Nephron progenitor cell (in vitro differentiated cells): ENCODE measurements around the gene PXN.
"Not testable (repeated sequence)": the region's sequence is repeated elsewhere in the genome, so short reads cannot be mapped to it uniquely, and the experiment has no call there.

ENCODE experiments used
- DNase-seq: peaks from one replicate; pipeline ENCODE4 v3.0.0; 2021
- H3K27ac Mint-ChIP-seq: 2 replicates; pipeline ENCODE4 v1.8.0; 2021; ENCODE audit warnings: mild to moderate bottlenecking, moderate library complexity, mixed read lengths
- H3K27me3 Mint-ChIP-seq: 2 replicates; pipeline ENCODE4 v1.8.0; 2021; ENCODE audit warnings: mild to moderate bottlenecking, low read depth, mixed read lengths; ENCODE audit not compliant: poor library complexity
- H3K36me3 Mint-ChIP-seq: 2 replicates; pipeline ENCODE4 v1.8.0; 2021; ENCODE audit warnings: low read depth, mixed read lengths
- H3K4me1 Mint-ChIP-seq: 2 replicates; pipeline ENCODE4 v1.8.0; 2021; ENCODE audit warnings: mixed read lengths
- H3K4me3 Mint-ChIP-seq: 2 replicates; pipeline ENCODE4 v1.8.0; 2021; ENCODE audit warnings: mild to moderate bottlenecking, moderate library complexity, mixed read lengths
- H3K9me3 Mint-ChIP-seq: 2 replicates; pipeline ENCODE4 v1.8.0; 2021; ENCODE audit warnings: mild to moderate bottlenecking, moderate library complexity, mixed read lengths
- TF ChIP-seq, protein P1 (sequence below): fragments of 200-600 bp; sonication (generic); IDR thresholded peaks from 2 replicates; pipeline ENCODE4 v1.5.0; 2021; ENCODE audit warnings: antibody characterized with exemption

Gene PXN

GRCh38 chr12:120239776-120240494, 25.6 kb downstream of the PXN start:
- peaks cover 73% of the 10 kb centered on the region for H3K4me1 Mint-ChIP-seq
- H3K36me3 Mint-ChIP-seq = peaks cover 1% of the 10 kb centered on the region

DNA sequence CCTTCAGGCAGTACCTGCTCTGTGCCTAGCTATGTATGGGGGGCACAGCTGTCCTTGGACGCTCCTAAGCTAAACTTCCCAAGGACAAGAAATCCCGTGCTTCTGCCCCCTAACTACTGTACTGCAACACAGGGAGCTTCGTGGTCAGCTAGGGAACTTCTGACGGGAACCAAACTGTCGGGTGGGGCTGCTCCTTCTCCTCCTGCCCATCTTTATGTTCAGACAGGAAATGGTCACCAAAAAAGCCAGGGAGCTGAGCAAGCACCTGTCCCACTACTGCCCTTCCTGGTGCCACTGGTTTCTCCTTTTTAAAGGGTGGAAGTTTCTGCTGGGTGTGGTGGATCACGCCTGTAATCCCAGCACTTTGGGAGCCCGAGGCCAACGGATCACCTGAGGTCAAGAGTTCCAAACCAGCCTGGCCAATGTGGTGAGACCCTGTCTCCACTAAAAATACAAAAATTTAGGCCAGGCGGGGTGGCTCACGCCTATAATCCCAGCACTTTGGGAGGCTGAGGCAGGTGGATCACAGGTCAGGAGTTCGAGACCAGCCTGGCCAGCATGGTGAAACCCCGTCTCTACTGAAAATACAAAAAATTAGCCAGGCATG, 26.6 kb downstream of the PXN start:
- TF ChIP-seq, protein P1, sequence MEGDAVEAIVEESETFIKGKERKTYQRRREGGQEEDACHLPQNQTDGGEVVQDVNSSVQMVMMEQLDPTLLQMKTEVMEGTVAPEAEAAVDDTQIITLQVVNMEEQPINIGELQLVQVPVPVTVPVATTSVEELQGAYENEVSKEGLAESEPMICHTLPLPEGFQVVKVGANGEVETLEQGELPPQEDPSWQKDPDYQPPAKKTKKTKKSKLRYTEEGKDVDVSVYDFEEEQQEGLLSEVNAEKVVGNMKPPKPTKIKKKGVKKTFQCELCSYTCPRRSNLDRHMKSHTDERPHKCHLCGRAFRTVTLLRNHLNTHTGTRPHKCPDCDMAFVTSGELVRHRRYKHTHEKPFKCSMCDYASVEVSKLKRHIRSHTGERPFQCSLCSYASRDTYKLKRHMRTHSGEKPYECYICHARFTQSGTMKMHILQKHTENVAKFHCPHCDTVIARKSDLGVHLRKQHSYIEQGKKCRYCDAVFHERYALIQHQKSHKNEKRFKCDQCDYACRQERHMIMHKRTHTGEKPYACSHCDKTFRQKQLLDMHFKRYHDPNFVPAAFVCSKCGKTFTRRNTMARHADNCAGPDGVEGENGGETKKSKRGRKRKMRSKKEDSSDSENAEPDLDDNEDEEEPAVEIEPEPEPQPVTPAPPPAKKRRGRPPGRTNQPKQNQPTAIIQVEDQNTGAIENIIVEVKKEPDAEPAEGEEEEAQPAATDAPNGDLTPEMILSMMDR = no peak
- Mint-ChIP-seq H3K27ac (no peak overlapping the region), H3K27me3 (no peaks in the 10 kb centered on the region), H3K9me3 (no peaks in the 10 kb centered on the region), H3K4me1 (peaks cover 77% of the 10 kb centered on the region), H3K36me3 (no peaks in the 10 kb centered on the region), H3K4me3 (no peak overlapping the region)
- DNase-seq = no peak

More at GRCh38 chr12:120239776-120240494, 25.6 kb downstream of the PXN start:
- no peak for DNase-seq
- no peak overlapping the region for H3K4me3 Mint-ChIP-seq
- TF ChIP-seq, protein P1 = no peak
- no peak overlapping the region for H3K27ac Mint-ChIP-seq
- no peaks in the 10 kb centered on the region for H3K9me3 Mint-ChIP-seq
- H3K27me3 Mint-ChIP-seq = no peaks in the 10 kb centered on the region

- Mint-ChIP-seq H3K27me3 (no peaks in the 10 kb centered on the region), H3K4me3 (no peak overlapping the region), H3K4me1 (peaks cover 77% of the 10 kb centered on the region), H3K27ac (no peak overlapping the region), H3K9me3 (no peaks in the 10 kb centered on the region), H3K36me3 (no peaks in the 10 kb centered on the region)
- DNase-seq = no peak
- TF ChIP-seq, protein P1 = no peak
Observed at GRCh38 chr12:120238217-120238616, 27.3 kb downstream of the PXN start.

DNA sequence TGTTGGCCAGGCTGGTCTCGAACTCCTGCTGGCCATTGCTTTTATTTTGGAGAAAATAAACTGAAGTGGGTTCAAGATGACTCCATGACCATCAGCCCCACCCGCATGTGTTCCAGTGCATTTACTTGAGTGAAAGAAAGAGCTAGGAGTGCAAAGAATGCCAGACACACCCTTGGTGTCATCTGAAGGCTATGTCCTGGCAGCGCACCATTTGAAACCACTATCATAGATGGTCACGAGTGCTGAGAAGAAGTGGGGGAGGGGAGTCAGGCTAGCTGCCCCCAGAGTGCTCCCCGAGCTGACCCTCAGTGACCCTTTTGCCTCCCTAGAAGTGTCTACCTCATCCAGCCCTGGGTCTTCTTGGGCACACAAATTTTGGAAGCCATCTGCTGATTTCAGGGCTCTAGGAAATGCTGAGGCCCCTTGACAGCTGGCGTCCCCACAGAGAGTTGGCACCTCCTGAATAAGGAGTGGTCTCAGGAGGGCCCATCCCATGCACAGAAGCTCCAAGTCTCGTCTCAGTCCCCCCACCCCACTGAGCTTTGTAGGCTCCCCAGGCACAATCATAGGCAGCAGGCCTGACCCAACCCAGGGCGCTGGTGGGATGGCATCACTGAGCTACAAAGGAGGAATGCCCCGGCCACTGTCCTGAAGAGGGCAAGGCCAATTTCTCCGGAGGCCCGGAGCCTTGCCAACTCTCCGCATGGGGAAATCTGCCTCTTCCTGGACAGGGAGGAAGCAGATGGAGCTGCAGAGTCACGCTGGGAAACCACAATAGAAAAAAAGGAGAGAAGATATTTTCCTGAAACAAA, 28.0 kb downstream of the PXN start:
- no peak for DNase-seq
- peaks cover 77% of the 10 kb centered on the region for H3K4me1 Mint-ChIP-seq

DNA sequence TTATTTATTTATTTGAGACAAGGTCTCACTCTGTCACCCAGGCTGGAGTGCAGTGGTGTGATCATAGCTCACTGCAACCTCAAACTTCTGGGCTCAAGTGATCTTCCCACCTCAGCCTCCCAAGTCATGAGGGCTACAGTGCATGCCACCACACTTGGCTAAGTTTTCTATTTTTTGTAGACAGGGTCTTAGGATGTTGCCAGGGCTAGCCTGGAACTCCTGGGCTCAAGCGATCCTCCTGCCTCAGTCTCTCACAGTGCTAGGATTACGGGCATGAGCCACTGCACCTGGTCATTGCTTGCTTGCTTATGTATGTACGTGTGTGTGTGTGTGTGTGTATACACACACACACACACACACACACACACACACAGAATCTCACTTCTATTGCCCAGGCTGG, 28.7 kb downstream of the PXN start:
- not testable (repeated sequence) for H3K27me3 Mint-ChIP-seq, H3K9me3 Mint-ChIP-seq, H3K27ac Mint-ChIP-seq, H3K4me3 Mint-ChIP-seq, H3K36me3 Mint-ChIP-seq, DNase-seq
- H3K4me1 Mint-ChIP-seq = peaks cover 77% of the 10 kb centered on the region

More for the DNA sequence above, 28.0 kb downstream of the PXN start:
- no peaks in the 10 kb centered on the region for H3K36me3 Mint-ChIP-seq
- no peak overlapping the region for H3K27ac Mint-ChIP-seq
- no peak overlapping the region for H3K4me3 Mint-ChIP-seq
- no peaks in the 10 kb centered on the region for H3K9me3 Mint-ChIP-seq
- TF ChIP-seq, protein P1 = no peak
- no peaks in the 10 kb centered on the region for H3K27me3 Mint-ChIP-seq
